Endometrial microvascular endothelial cells (primary cell): Measurements from ENCODE around the gene TAMM41. TPM values are rescaled to one million over a fixed set of nuclear protein-coding genes. Genes with fewer than 3 reads are reported as not detected.

Source experiments
- in situ Hi-C: cut with HindIII; loops from 2 replicates; pipeline ENCODE4 v1.10.0; 2017; ENCODE audit warnings: low sequenced_read_pairs, low pct_unique_long_range_greater_than_20kb; ENCODE audit errors: inconsistent ontology term
- total RNA-seq: library from RNA; depleted of rRNA; stranded (reverse); fragments of >200 nt; gene quantifications from one replicate; pipeline ENCODE4 v1.2.3, GENCODE V29; 2015; ENCODE audit errors: inconsistent ontology term

TAMM41 gene
- total RNA-seq, 1 donor from 2014 or later, result 14.0 TPM

- in situ Hi-C loops, result no loop called here
Observed at GRCh38 chr3:11819146-11819689, 27.5 kb downstream of the TAMM41 start.

DNA sequence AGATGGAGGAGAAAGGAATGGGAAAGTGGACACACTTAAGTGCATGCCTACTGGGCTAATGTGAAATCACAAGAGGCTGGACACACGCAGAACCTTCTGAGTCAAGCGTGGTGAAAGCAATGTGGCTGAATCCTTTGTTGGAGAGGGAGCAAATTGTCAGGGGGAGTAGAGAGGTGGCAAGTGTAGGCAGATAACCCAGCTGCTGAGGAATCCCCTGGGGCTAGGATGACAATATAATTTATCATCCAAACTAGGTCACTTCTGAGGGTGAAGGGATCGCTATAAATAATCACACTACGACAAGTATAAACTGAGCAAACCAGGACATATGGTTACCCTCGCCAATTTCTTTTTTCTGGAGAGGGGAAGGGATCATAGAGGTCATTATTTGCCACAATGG is 28.7 kb downstream of the TAMM41 start:
- in situ Hi-C loops, result no loop called here

GRCh38 chr3:11815111-11815510 is 31.6 kb downstream of the TAMM41 start:
- in situ Hi-C loops, result no loop called here

- in situ Hi-C loops, result no loop called here
Observed at GRCh38 chr3:11814663-11815062, 32.0 kb downstream of the TAMM41 start.

DNA sequence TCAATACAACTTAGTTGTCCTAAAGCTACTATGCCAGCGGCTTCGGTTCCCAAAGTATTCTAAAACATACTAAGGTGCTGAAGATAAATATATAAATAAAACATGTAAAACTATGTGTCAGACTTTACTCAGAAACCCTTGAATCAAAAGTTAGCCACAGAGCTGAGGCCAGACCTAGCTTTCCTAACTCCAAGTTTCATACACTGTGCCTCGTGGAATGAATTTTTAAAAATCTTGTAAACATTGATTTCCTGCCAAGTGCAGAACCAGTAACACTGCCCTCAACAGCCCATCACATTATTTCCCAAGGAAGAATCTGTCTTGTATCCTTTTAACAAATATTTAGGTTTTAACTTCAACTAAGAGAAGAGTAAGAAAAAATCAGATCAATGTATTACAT is 36.4 kb downstream of the TAMM41 start:
- in situ Hi-C loops, result no loop called here

DNA sequence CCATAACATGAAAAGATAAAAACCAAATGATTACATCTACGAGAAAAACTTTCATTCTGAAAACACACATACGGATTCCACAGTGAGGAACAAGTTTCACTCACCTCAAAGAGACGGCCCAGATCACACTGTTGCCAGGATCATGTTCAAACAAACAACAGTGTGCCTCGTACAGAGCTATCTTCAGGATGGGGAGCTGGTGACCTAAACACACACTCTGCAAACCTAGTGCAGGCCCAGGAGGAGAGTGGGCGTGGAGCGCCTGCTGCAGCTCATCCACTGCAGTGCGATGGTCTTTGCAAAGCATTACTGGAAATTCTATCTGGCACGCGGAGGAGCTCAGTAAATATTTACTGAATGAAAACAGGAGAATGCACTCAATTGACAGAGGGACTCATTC is 38.5 kb downstream of the TAMM41 start:
- in situ Hi-C loops, result no loop called here

GRCh38 chr3:11807686-11808085 is 39.0 kb downstream of the TAMM41 start:
- in situ Hi-C loops, result no loop called here

GRCh38 chr3:11805716-11806115 is 41.0 kb downstream of the TAMM41 start:
- in situ Hi-C loops, result no loop called here

GRCh38 chr3:11803977-11804892 is 42.5 kb downstream of the TAMM41 start:
- in situ Hi-C loops, result no loop called here

DNA sequence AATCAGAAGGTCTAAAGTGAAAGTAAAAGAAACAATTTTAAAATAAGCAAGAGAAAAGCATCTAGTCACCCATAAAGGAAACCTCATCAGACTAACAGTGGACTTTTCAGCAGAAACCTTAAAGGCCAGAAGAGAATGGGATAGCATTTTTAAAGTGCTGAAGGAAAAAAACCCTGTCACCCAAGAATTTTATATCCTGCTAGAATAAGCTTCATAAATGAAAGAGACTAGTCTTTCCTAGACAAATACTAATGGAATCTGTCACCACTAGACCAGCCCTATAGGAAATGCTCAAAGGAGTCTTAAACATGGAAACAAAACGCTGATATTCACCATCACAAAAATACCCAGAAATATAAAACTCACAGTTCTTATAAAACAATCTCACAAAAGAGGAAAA is 46.9 kb downstream of the TAMM41 start:
- in situ Hi-C loops, result loop anchor here (10.0 kb wide), 1 partner anchor 415 kb away; no protein-coding TSS in a partner anchor

DNA sequence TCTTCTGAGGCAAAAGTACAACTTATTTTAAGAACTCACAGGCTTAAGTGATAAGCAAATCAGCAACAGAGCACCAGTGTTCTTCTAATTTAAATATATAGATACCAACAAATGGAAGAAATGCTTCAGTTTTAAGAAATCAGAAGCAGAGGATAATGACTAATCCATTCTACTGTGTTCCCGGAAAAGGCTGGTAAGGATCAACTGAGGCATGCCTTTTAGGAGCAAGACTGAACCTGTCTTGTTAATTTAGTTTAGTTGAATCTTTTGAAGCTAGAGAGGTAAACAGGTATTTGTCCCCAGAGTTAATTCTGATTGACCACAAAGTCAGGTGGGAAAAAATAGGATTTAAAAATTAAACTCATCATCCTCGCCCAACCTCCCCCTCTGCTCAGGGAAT is 51.8 kb downstream of the TAMM41 start:
- in situ Hi-C loops, result loop anchor here (10.0 kb wide), 1 partner anchor 410 kb away; no protein-coding TSS in a partner anchor

GRCh38 chr3:11791339-11792200 is 55.1 kb downstream of the TAMM41 start:
- in situ Hi-C loops, result loop anchor here (10.0 kb wide), 1 partner anchor 407 kb away; no protein-coding TSS in a partner anchor

- in situ Hi-C loops, result no loop called here
Observed at GRCh38 chr3:11789412-11789811, 57.3 kb downstream of the TAMM41 start.

- in situ Hi-C loops, result no loop called here
Observed at GRCh38 chr3:11784971-11785377, 61.7 kb downstream of the TAMM41 start.

DNA sequence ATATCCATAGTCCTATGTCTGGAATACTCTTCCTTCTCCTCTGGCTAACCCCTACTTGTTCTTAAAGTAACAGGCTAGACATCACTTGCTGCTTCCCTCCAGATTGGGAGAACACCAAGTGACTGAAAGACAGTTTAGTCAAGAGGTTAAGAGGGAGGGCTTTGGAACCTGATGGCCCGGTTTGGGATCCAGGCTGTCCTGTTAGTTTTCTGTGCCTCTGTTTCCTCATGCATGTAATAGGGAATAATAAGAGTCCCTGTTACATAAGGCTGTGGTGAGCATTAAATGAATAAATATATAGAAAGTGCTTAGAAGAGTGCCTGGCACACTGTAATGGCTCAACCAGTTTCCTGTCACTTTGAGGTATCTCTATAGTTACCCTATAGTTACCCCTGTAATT is 66.3 kb downstream of the TAMM41 start:
- in situ Hi-C loops, result no loop called here

GRCh38 chr3:11779626-11780025 is 67.1 kb downstream of the TAMM41 start:
- in situ Hi-C loops, result no loop called here

DNA sequence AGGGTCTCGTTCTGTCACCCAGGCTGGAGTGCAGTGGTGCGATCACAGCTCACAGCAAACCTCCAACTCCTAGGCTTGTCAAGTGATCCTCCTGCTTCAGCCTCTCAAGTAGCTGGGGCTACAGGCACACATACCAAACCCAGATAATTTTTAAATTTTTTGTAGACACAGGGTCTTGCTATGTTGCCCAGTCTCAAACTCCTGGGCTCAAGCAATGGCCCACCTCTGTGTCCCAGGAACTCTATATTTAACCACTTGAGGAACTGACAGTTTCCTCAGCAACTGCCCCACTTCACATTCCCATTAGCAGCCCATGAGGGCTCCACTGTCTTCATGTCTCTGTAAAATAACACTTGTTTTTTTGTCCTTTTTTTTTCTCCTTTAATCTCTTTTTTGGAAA is 68.4 kb downstream of the TAMM41 start:
- in situ Hi-C loops, result no loop called here

- in situ Hi-C loops, result no loop called here
Observed at GRCh38 chr3:11776346-11776745, 70.3 kb downstream of the TAMM41 start.

DNA sequence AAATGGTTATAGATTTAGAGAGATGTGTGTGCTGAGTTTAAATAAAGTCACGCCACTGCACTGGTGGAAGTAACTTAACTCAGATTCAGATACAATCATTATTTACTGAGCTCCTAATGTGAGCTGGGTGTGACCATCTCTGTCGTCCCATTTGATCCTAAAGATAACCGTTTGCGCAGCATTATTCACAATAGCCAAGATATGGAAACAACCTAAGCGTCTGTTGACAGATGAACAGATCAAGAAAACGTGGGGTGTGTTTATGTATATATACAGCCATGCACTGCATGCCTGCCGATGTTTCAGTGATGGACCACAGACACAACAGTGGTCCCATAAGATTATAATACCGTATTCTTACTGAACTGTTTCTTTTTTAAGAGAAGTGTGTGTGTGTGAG is 71.2 kb downstream of the TAMM41 start:
- in situ Hi-C loops, result no loop called here
